GM19463 (cell line): ENCODE data around the gene CD59.
A peak's percentile ranks its signal among the peaks of the same experiment; 100 is the strongest.

ENCODE experiments used
- ATAC-seq: cut with Tn5 transposase; IDR thresholded peaks from one replicate; pipeline ENCODE4 v1.9.1; 2021; ENCODE audit warnings: mild to moderate bottlenecking, moderate library complexity; ENCODE audit not compliant: unreplicated experiment

The CD59 gene

GRCh38 chr11:33736148-33736812 lies at the start of gene CD59:
TSS of gene CD59 (minus strand) at chr11:33736423. CDS start at chr11:33722445, 13,978 bp downstream.
- ATAC-seq: peak; percentile 55

GRCh38 chr11:33785609-33786008 lies 49.4 kb upstream of the CD59 start:
- ATAC-seq: no peak

DNA sequence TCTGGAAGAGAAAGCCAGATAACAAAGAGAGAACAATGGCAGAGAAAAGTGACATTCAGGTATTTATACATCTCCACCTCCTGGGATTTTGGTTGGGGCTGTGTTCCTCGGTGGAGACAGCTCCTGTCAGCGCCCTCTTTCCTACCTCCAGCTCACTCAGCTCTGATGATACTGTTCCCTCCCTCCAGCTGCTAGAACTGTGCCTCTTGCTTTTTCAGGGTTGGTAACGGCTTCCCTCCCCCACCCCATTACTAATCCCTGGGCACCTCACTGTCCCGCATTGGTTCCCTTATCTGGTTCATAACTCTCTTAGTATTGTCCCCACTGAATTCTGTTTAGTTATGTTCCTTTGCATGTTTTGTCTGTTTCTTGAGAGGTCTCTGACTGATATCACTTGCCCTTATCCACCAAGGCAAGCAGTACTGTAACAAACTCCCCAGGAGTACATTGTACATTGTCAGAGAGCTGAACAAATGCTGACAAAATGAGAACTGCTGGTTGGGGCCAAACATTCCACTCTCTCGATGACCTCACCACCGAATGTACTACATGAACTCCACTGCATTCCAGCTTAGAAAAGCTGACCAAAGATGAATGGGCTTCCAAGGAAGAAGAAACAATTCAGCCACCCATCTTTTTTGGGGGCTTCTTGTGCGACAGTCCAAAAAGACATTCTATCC lies 43.8 kb upstream of the CD59 start:
- no peak for ATAC-seq

- ATAC-seq: no peak
Observed at GRCh38 chr11:33778675-33779074, 42.5 kb upstream of the CD59 start.

GRCh38 chr11:33777906-33778305 lies 41.7 kb upstream of the CD59 start:
- no peak for ATAC-seq

DNA sequence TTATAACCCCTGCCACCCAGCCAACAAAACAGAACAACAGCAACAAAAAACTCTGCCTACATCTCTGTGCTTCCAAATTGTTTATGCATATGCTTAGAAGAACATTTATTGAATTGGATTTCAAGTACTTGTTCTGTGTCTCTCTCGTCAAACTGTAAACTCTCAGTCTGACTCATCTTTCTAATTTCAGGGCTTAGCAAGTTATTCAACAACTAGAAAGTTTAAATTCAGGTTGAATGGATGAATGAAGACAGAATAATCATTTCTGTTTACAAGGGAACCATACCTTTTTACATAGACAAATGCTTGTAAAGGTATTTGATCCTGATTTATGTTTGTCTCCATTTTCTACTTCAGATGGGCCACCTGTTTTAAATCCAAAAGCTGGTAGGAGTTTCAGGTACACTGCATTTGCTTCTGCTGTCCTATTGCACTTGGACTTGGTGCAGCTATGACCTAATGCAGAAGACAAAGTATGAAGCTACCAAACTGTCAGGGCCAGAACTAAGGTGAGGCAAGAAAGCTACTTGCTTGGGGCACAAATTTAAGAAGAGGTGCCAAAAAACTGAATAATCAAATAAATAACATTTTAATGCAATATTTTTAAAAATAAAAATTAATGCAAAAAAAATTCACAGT lies 39.7 kb upstream of the CD59 start:
- ATAC-seq: peak; percentile 31

DNA sequence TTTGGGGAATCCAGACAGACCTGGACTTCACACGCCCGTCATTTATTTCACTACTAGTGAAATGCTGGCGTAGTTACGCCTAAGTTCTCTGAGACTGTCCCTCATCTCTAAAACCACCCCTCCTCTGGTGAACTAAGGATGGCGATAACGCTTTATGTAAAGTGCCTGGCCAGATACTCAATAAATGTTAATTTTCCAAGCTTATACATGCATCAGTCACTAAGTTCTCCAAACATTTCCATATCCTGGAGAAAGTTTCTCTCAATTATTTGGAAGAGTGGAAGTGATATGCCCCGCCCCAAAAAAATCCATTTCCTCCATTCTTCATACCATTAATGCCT lies 39.2 kb upstream of the CD59 start:
- no peak for ATAC-seq

GRCh38 chr11:33774736-33775466 lies 38.7 kb upstream of the CD59 start:
- ATAC-seq: no peak

DNA sequence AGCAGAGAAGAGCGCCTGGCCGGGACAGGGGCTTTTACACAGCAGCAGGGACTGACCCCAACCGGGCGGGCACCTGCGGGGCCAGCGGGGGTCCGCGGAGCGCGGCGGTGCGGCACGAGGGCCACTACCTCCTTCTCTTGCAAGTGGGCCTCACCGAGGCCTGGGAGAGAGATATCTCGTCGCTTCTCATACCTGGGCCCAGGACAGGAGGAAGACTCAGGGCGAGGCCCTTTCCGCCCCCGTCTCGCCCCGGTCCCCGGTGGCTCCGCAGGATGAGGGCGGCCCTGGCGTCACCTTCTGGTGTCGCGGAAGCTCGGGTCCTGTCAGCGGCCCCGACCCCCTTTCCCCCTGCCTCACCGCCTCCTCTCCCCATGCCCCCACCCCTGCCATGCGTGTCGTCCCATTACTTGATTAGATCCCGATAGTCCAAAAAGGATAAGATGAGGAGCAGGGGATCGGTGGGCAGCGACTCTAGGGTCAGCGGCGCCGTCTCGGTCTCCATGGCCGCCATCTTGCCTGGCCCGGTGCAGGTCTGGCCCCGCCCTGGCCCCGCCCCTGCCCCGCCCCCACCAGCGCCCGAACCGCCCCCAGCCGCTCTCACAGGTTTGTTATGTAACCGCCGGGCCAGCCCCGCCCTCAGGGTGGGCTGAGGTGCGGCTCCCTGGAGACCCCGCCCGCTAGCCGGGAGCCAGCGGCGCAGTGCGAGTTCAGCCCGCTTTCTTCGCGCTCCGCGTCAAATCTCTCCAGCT lies 37.9 kb upstream of the CD59 start, which contains the start of gene FBXO3:
Gene FBXO3 (minus strand): TSS at position 534 of the 749 bp plus-strand sequence. CDS start 23 bp downstream, at position 511.
- peak; percentile 59 for ATAC-seq

GRCh38 chr11:33773404-33773986 lies 37.3 kb upstream of the CD59 start:
- peak; percentile 20 for ATAC-seq

DNA sequence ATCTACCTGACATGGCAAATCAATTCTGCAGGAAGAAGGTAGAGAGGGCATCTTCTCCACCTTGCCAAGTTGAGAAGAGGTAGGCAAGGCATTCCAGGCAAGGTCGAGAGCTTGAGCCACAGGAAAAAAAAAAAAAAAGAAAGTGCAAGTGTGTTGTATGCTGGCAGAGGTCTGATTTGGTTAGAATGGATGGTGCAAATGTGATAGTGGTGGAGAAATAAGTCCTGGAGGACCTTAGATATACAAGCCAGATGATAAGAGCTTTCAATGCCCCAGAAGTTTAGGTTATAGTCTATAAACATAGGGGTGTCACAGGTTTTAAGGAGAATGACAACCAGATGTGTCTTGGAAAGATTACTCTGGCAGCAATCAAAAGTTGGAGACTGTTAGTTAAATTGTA lies 36.6 kb upstream of the CD59 start:
- ATAC-seq: no peak

GRCh38 chr11:33772300-33772699 lies 36.1 kb upstream of the CD59 start:
- no peak for ATAC-seq

GRCh38 chr11:33770236-33770635 lies 34.0 kb upstream of the CD59 start:
- no peak for ATAC-seq

DNA sequence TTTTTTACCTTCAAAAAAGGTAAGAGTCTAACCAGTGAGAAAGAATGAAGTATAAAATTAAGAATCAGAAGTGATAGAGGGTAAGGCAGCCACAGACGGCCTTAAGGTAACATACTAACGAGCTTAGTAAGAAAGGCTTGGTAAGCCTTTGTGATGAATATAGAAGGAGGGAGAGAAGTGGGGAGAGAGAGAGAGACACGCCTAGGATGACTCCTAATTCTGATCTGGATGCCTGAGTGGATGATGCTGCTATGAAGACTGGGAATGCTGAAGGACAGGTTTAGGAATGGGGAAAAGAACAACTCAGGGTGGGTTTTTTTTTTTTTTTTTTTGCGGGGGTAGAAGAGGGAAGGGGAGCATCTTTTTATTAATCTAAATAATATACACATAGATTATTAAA lies 33.3 kb upstream of the CD59 start:
- ATAC-seq: no peak

DNA sequence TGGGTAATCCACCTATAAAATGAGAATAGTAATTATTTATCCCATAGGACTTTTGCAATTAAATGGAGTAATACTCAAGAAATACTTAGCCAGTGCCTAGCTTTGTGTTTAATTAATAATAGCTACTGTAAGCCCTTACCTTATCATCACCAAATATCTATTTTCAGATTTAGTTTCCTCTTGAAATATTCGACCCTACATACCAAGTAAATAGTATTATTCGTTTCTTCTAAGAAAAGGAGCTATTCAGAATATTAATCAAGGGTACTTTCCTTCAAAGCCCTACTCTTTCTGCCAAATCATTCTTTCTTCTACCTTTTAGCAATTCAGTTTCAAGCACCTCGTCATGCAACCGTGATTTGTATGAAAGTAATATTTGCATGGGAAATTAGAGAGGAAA lies 31.4 kb upstream of the CD59 start:
- ATAC-seq: no peak

- no peak for ATAC-seq
Observed at GRCh38 chr11:33766085-33766484, 29.9 kb upstream of the CD59 start.

DNA sequence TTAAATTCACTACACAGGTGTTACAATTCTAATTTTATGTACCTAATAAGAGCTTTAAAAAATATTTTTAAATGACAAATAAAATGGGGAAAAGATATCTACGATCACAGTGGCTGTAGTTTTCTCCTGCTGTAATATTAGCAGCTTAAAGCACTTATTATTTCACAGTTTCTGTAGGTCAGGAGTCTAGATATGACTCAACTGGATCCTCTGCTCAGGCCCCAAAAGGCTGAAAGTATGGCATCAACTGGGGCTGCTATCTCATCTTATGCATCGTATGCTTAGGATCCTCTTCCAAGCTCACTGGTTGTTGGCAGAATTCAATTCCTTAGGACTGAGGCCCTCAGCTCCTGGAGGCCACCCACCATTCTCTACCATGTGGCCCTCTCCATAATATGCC lies 25.2 kb upstream of the CD59 start:
- ATAC-seq: peak; percentile 89

GRCh38 chr11:33753304-33753967 lies 17.2 kb upstream of the CD59 start:
- ATAC-seq: peak; percentile 99

DNA sequence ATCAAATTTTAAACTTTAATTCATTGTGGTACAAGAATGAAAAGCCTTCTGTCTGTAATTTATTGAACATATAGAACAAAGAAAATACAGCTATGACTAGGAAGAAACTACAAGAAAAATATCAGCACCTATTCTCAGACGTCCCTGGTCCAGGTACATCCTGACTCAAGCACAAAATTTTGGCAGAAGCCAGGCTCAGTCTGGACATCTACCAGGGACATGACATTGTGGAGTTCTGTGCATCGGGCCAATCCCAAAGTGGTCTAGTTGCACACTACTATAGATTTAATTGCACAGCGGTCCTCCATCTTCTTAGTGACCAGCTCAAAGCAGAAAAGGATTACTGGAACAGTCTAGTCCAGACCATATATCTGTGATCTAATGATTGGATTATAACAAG lies 15.7 kb upstream of the CD59 start:
- ATAC-seq: no peak

GRCh38 chr11:33747979-33748378 lies 11.8 kb upstream of the CD59 start:
- no peak for ATAC-seq
